Frontal cortex (tissue), 4 donors: ENCODE data around the gene PRELID3B. TPM values are rescaled to one million over a fixed set of nuclear protein-coding genes. Genes with fewer than 3 reads are reported as not detected.
"Not testable (repeated sequence)": the region's sequence is repeated elsewhere in the genome, so short reads cannot be mapped to it uniquely, and the experiment has no call there.

Experiments
- DNase-seq, 2 donors: peaks; one replicate each; pipeline ENCODE4 v3.0.0; 2012; ENCODE audit warnings: low spot score in 2 of 2
- FAIRE-seq: peaks from 2 replicates; lab custom pipeline; 2012; peaks lifted over from hg19 to GRCh38; lab: Jason Lieb, UNC
- total RNA-seq: library from RNA; depleted of rRNA; stranded (reverse); fragments of >200 nt; gene quantifications from one replicate; pipeline ENCODE4 v1.2.3, GENCODE V29; 2014
- donor health status: control.
- donor health status: control.
- donor health status: control.

The PRELID3B gene
- total RNA-seq, 1 donor from 2014 or later, result 68.9 TPM

DNA sequence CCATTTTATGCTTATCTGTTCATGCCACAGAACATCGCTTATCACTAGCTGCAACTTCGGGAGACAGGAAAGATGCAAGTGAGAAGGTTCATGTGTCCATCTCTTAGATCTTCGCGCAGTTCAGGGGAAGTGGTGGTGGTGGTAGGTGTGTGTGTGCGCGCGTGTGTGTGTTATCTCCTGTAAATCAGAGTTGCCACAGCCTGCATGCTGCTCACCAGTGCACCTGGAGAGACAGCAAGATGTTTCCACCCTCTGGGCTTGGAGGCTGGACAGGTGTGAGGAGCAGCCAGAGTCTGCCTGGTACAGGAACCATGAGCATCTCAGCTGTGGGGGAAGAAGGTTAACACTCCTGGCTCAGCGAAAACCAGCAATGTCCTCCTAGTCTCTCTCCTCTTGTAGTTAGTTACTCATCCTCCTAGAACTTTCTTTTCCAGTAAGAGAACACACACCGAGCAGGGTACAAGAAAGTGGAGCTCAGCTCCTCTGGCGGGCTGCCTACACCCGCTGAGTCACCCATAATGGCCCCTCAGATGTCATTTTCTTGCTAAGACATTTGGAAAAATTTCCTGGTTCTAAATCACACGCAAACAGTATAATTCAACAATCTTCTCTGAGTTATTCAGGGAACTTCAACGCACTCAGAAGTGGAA lies 28.5 kb downstream of the PRELID3B start:
- FAIRE-seq, result no peak
- no peak for DNase-seq

- no peak for DNase-seq
Observed at GRCh38 chr20:59013031-59013951, 29.3 kb downstream of the PRELID3B start.

DNA sequence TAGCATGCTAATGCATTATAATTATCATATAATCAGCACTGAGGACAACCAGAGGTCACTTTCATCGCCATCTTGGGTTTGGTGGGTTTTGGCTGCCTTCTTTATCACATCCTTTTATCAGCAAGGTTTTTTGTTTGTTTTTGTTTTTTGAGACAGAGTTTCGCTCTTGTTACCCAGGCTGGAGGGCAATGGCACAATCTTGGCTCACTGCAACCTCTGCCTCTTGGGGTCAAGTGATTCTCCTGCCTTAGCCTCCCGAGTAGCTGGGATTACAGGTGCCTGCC lies 30.8 kb downstream of the PRELID3B start:
- DNase-seq, FAIRE-seq: not testable (repeated sequence)

More at GRCh38 chr20:59013031-59013951, 29.3 kb downstream of the PRELID3B start:
- FAIRE-seq, result no peak

DNA sequence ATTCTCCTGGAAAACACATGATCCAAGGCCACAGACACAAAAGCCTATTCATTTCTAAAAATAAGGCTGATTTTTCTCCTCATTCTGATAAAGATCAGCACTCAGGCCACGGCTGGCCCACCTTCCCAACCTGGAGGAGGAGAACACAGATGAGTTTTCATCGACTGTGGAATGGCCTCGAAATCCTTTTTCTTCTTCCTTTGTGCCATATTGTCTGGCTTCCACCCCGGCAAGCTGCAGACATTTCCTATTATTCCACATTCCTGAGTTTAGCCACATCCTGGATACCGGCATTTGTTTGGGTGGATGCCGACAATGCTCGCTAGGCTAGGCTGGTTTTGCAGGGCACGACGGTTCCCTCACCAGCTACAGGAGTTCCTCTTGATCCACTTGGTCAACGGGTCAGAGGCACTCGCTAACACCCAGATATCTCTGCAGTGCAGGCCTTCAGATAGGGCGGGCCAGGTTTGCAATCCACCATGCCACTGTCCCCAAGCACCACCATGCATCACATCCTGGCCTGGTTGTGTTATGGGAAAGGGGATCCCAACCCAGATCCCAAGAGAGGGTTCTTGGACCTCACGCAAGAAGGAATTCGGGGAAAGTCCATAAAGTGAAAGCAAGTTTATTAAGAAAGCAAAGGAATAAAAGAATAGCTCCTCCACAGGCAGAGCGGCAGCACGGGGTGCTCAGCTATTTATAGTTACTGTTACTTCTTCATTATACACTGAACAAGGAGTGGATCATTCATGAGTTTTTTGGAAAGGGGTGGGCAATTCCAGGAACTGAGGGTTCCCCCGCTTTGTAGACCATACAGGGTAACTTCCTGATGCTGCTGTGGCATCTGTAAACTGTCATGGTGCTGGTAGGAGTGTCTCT lies 31.4 kb downstream of the PRELID3B start:
- FAIRE-seq (no peak), DNase-seq (no peak)

DNA sequence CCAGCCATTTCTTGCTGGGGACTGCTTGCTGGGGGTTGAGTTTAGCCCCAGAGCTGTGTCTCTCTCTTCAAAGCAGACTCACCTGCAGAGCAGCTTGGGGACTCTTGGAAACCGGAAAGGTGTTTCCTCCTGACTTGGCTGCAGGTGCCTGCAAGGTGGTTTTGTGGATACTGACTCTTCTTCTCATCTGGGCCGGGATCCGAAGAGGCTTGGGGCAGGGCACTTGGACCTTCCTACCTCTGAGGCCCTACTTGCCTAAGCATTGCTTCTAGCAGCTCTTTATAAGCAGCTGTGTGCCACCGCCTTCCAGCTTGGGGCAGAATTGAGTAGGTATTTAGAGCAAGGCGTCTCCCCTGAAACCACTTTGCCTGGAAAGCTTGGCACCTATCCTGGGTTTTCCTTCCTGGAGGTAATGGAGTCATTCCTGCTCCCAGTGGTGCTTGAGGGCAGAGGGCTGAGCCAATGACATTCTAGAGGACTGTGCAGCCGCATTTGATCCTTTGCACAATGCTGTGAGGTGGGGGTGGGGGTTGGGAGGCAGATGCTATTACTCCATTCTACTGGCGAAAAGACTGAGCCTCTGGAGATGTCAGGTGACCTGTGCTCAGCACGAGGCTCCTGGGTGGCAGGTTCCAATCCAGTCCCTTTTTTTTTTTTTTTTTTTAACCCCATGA lies 32.1 kb downstream of the PRELID3B start:
- FAIRE-seq, result no peak
- no peak for DNase-seq

- DNase-seq (no peak), FAIRE-seq (no peak)
Observed at GRCh38 chr20:59008715-59009336, 33.8 kb downstream of the PRELID3B start.

DNA sequence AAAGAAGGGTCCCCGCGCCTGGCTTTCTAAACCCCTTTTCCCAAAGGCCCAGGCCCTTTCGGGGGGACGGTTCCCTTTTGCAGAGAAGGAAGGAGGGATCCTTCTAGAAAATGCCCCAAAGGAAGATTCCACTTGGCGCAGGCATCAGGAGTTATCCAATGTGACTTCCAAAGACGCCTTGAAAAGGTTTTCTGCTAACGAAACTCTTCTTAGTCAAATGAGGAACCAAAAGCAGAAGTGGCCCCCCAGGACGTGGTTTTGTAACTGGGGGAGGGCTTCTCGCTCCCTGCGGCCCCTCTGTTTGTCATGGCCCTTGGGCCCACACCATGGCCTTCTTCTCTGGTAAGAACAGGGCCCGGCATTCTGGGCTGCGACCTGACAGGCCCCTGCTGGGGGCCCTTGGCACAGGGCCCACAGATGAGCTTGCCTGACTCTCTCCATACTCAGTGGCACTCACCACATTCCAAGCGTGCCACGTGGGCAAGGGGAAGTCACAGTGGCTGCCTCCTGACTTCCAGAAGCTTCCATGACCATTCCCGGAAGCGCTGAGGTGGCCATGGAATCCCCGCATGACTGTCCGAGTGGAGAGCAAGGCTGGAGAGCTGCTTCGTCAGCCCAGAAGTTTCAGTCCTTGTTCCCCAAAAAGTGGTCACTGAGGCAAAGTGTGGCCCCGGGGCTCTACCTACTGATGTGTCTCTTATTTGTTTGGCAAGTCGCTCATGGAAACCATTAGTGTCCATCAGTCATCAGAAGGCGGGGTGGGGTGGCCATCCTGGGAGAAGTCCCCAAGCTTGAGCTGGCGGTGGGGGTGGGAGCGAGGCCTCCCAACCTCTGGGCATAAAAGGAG lies 34.7 kb downstream of the PRELID3B start:
- FAIRE-seq (no peak), DNase-seq (no peak)

- no peak for FAIRE-seq
- peak; percentile 74 to 81 for DNase-seq
Observed at GRCh38 chr20:59006864-59007664, 35.5 kb downstream of the PRELID3B start, which contains the start of gene CTSZ. TSS of gene CTSZ (minus strand) at chr20:59007254. CDS start at chr20:59007128, 126 bp downstream.

- DNase-seq, result no peak
Observed at GRCh38 chr20:59006167-59006863, 36.3 kb downstream of the PRELID3B start.

GRCh38 chr20:59005523-59006166 lies 36.9 kb downstream of the PRELID3B start:
- DNase-seq, result no peak
- no peak for FAIRE-seq

More at GRCh38 chr20:59006167-59006863, 36.3 kb downstream of the PRELID3B start:
- FAIRE-seq, result no peak

GRCh38 chr20:59004763-59005522 lies 37.6 kb downstream of the PRELID3B start:
- peak in 1 of 2 donors; percentile 37 for DNase-seq
- FAIRE-seq, result no peak

- no peak for DNase-seq
- no peak for FAIRE-seq
Observed at GRCh38 chr20:59004493-59004762, 38.2 kb downstream of the PRELID3B start.

GRCh38 chr20:59003836-59004492 lies 38.6 kb downstream of the PRELID3B start:
- FAIRE-seq (no peak), DNase-seq (peak in 1 of 2 donors; percentile 33)

GRCh38 chr20:59002874-59003399 lies 39.6 kb downstream of the PRELID3B start:
- FAIRE-seq (no peak), DNase-seq (no peak)

GRCh38 chr20:59002388-59002787 lies 40.2 kb downstream of the PRELID3B start:
- FAIRE-seq (no peak), DNase-seq (no peak)
